Pulmonary artery endothelial cell (primary cell): ENCODE measurements around the gene OLFML2A. TPM values are rescaled to one million over a fixed set of nuclear protein-coding genes. Genes with fewer than 3 reads are reported as not detected.
"Not testable (repeated sequence)": the region's sequence is repeated elsewhere in the genome, so short reads cannot be mapped to it uniquely, and the experiment has no call there.

Source experiments
- DNase-seq: peaks from one replicate; pipeline ENCODE4 v3.0.0-alpha.2; 2011; ENCODE audit warnings: low read depth, low spot score
- total RNA-seq: library from RNA; depleted of rRNA; stranded (reverse); fragments of >200 nt; gene quantifications from 2 replicates; pipeline ENCODE4 v1.2.3, GENCODE V29; 2014

Gene OLFML2A
- total RNA-seq, 1 donor from 2014 or later = under 0.01 TPM

GRCh38 chr9:124820698-124821623, 44.0 kb downstream of the OLFML2A start:
- DNase-seq = no peak

- DNase-seq = no peak
Observed at GRCh38 chr9:124828489-124829333, 51.8 kb downstream of the OLFML2A start.

GRCh38 chr9:124829334-124829669, 52.4 kb downstream of the OLFML2A start:
- DNase-seq = no peak

- no peak for DNase-seq
Observed at GRCh38 chr9:124830593-124830992, 53.7 kb downstream of the OLFML2A start.

GRCh38 chr9:124831642-124832364, 54.9 kb downstream of the OLFML2A start:
- DNase-seq = no peak

- DNase-seq = no peak
Observed at GRCh38 chr9:124834591-124834990, 57.7 kb downstream of the OLFML2A start.

GRCh38 chr9:124835026-124835557, 58.2 kb downstream of the OLFML2A start:
- peak; percentile 36 for DNase-seq

- DNase-seq = not testable (repeated sequence)
Observed at GRCh38 chr9:124838132-124838531, 61.2 kb downstream of the OLFML2A start.

GRCh38 chr9:124838567-124839275, 61.8 kb downstream of the OLFML2A start:
- DNase-seq = not testable (repeated sequence)

GRCh38 chr9:124839612-124840299, 62.8 kb downstream of the OLFML2A start:
- no peak for DNase-seq

GRCh38 chr9:124840300-124840833, 63.4 kb downstream of the OLFML2A start:
- DNase-seq = no peak

GRCh38 chr9:124841075-124841821, 64.3 kb downstream of the OLFML2A start:
- no peak for DNase-seq

GRCh38 chr9:124843456-124844034, 66.6 kb downstream of the OLFML2A start:
- no peak for DNase-seq

- no peak for DNase-seq
Observed at GRCh38 chr9:124844291-124844690, 67.4 kb downstream of the OLFML2A start.

- DNase-seq = not testable (repeated sequence)
Observed at GRCh38 chr9:124846467-124846866, 69.5 kb downstream of the OLFML2A start.

GRCh38 chr9:124846969-124847368, 70.0 kb downstream of the OLFML2A start:
- DNase-seq = no peak

GRCh38 chr9:124849801-124850200, 72.9 kb downstream of the OLFML2A start:
- no peak for DNase-seq

GRCh38 chr9:124852121-124852828, 75.3 kb downstream of the OLFML2A start:
- no peak for DNase-seq
